Fibroblast of villous mesenchyme (primary cell): ENCODE measurements around the gene TAF10. TPM values are rescaled to one million over a fixed set of nuclear protein-coding genes. Genes with fewer than 3 reads are reported as not detected.

Experiments
- DNase-seq: peaks from one replicate; pipeline ENCODE4 v3.0.0-alpha.2; 2010; ENCODE audit warnings: low read depth
- H3K4me3 ChIP-seq: 2 replicates; pipeline ENCODE4 v1.5.1; 2011; ENCODE audit warnings: low read depth, mild to moderate bottlenecking, low read length
- total RNA-seq: library from RNA; depleted of rRNA; stranded (reverse); fragments of >200 nt; gene quantifications from 2 replicates; pipeline ENCODE4 v1.2.3, GENCODE V29; 2012
- TF ChIP-seq, protein P1 (sequence below): IDR thresholded peaks from 2 replicates; pipeline ENCODE4 v1.5.1; 2012; ENCODE audit warnings: low read depth, mild to moderate bottlenecking, low read length; ENCODE audit not compliant: insufficient read depth

The TAF10 gene
- total RNA-seq, 1 donor: 28.9 TPM

DNA sequence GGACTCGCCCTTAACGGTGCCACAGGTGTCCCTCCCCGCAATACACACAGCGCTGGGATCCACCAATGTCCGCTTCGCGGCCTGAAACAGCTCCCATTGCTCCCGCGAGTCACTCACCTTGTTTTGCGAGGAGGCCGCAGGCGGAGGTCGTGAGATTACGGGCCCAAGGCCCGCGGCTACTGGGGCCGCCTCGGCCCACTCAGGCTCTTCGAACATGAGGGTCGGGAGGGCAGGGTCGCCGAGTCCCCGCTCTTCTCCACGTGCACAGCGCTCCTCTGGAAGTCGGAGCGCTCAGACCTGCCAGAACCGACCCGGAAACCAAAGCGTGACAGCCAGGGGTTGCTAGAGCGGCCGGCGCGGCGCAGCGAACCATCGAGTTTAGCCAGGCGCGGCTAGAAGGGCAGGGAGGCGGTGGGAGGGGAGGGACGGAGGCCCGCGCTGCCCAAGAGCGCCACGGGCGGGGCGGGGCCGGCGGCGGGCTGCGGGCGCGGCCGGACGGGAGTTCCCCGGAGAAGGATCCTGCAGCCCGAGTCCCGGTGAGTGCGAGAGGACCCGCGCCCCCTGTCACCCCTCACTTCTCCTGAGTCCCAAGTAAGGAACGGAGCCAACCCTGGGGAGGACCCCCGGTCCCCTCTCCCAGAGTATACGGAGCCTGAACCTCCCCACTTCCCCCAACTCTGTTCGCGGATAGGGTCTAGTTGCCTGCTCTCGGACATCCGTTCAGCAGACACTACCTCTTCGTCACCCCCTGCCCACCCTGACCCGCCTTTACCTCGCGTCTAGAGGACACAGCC, 8.5 kb downstream of the TAF10 start, which contains the start of the genes ILK and RRP8:
ILK (plus strand) TSS at position 488 of the 794 bp plus-strand sequence. CDS start 498 bp downstream, outside the sequence.
RRP8 (minus strand) TSS at position 330 of the 794 bp plus-strand sequence; CDS start at position 216, 114 bp downstream.
- H3K4me3 ChIP-seq: peak within 1 kb of the TSS; percentile 98
- TF ChIP-seq, protein P1, sequence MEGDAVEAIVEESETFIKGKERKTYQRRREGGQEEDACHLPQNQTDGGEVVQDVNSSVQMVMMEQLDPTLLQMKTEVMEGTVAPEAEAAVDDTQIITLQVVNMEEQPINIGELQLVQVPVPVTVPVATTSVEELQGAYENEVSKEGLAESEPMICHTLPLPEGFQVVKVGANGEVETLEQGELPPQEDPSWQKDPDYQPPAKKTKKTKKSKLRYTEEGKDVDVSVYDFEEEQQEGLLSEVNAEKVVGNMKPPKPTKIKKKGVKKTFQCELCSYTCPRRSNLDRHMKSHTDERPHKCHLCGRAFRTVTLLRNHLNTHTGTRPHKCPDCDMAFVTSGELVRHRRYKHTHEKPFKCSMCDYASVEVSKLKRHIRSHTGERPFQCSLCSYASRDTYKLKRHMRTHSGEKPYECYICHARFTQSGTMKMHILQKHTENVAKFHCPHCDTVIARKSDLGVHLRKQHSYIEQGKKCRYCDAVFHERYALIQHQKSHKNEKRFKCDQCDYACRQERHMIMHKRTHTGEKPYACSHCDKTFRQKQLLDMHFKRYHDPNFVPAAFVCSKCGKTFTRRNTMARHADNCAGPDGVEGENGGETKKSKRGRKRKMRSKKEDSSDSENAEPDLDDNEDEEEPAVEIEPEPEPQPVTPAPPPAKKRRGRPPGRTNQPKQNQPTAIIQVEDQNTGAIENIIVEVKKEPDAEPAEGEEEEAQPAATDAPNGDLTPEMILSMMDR: peak; percentile 22
- DNase-seq: peak; percentile 88

DNA sequence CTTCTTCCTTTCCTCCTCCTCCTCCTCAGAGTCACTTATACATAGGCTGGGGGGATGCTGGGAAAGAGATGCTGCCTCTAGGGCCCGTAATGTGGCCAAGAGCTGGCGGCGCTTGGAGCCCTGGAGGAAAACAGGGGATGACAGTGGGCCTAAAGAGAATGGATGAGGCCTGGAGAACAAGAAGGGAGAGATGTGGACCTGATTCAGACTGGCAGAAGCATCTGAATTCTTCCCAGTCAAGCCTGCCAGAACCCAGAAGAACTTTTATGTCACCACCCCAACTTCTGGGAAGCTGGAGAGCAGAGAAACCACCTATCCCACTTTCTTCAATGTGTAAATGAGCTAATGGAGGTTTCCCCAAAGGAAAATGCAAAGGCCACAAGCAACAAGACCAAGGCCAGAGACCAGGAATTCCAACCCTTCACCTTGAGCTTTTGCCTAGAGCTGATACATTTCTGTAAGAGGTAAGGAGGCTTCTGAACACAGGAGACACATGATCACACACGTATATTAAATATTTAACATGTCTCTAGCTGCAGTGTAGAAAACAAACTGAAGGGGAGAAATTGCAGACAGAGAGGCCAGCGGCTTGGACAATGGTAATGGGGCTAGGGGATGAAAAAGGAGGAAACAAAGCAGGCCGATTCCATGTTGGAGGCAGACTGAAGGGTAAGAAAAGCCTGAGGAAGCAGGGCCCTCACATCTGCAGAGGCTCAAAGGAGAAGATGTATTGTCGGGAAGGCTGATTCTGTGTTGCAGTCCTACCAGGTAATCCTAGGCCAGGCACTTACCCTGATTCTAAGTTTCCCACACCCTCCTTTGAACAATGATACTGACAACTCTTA, 9.7 kb downstream of the TAF10 start:
- TF ChIP-seq, protein P1: no peak
- no peak for DNase-seq
- H3K4me3 ChIP-seq: peak overlapping the region; percentile 98

DNA sequence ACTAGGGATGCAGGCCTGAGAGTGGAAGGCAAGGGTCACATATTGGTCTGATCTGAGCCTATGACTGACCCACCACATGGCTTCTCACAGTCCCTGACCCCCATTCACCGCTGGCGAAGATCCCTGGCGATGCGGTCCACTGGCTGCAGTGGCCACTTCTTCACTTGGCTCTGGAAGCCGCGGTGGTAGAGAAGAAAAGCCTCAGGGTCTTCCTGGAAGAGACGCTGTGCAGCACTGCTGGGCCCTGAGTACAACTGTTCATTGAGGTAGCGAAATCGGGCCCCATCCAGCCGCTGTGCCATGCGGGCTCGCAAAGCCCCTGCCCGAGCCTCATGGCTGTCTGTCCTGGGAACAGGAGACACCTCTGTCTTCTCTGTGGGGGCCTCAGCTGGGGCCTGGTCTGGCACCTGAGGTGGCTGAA, 11.0 kb downstream of the TAF10 start:
- no peak overlapping the region for H3K4me3 ChIP-seq
- DNase-seq: no peak

DNA sequence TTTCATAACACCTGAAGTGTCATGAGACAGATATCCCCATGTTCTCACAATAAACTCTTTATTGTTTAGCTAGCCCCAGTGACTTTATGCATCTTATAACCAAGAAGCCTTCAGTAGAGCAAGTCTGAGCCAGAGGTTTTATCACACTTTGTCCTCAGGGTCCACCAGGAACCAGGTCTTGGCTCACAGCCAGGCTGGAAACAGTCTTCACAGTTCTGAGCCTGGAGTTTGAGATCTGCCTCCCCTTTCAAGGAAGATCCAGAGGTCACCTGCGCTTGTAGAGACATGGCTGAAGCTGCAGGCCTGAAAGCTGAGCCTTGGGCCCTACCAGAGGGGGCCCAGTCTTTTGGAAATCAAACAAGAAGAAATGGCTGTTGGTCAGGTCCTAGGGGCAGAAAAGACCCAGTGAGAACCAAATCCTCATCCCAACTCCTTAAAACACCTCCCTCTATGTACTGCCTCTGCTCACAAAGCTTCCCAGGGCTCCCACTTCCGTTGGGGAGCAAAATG, 12.1 kb downstream of the TAF10 start:
- H3K4me3 ChIP-seq: no peak overlapping the region
- DNase-seq: no peak
- TF ChIP-seq, protein P1: no peak

More for the DNA sequence above, 11.0 kb downstream of the TAF10 start:
- TF ChIP-seq, protein P1: no peak

DNA sequence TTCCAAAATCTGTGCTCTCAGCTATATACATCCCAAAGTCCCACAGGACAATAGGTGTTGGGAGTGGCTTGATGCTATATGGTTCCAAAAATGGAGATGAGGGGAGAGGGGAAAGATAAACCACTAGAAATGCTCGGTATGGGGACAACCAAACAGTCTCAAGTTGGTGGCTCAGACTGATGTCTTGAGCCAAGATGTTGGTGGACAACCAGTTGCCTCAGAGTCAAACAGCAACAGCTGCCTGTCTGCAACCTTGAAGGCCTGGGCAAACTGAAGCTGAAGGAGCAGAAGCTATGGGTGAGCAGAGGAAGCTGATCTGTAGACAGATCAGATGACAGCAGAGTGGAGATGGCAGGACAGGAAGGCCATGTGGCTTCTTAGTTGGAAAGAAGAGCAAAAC, 12.6 kb downstream of the TAF10 start:
- no peak for DNase-seq
- TF ChIP-seq, protein P1: no peak
- no peak overlapping the region for H3K4me3 ChIP-seq

DNA sequence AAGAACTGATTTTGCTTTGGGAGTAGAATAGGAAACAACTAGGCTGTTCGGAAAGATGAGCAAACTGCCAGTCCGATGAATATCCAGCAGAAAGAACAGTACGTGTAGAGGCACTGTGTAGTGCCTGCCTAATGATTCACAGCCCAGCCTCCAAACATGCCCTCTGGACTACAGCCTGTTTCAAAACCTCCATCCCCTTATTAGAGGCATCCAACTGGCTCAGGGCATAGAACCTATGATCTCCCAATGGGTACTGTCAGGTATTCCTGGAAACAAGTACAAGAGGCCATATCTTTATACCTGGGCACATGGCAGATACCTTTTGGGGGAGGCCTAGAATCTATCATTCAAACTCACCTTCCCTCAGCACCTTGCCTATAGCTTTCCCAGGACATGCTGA, 13.5 kb downstream of the TAF10 start:
- TF ChIP-seq, protein P1: no peak
- no peak overlapping the region for H3K4me3 ChIP-seq
- DNase-seq: no peak
